GM10266 (cell line): ENCODE results near the gene SASH1.
"Not testable (repeated sequence)": the region's sequence is repeated elsewhere in the genome, so short reads cannot be mapped to it uniquely, and the experiment has no call there.

Experiments
- DNase-seq: peaks from one replicate; pipeline ENCODE4 v3.0.0; 2012; ENCODE audit errors: extremely low spot score
- TF ChIP-seq, protein P1 (sequence below): IDR thresholded peaks from 2 replicates; pipeline ENCODE4 v1.5.1; 2012; ENCODE audit warnings: mild to moderate bottlenecking, low read depth; ENCODE audit not compliant: control insufficient read depth, insufficient read depth; ENCODE audit errors: missing control alignments

The SASH1 gene

DNA sequence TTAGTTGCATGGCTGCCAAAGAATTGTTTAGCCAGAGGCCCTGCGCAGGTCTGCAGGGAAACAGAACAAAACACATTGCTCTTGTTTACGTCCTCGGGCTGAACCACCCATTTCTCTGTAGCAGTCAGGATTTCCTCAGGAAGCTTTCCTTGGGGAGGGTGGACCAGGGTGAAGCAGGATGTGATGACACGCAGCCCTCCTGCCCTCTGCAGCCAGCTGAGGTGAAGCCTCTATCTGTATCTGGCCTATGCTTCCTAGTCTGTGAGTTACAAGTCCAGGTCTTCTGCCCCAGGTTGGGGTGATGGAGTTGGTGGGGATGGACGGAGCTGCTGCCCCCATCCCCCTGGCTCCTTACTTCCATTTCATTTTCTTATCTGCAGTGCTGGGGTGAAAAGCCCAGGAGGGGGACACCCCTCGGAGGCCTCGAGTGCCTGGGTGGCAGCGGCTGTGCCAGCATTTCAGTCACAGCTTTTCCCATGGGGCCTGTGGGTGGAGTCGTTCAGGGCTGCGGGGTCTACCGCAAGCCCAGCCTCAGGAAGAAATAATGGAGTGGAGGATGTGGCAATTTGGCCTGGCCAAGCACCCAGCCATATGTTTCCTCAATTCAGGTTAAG is 24.9 kb downstream of the SASH1 start:
- TF ChIP-seq, protein P1, sequence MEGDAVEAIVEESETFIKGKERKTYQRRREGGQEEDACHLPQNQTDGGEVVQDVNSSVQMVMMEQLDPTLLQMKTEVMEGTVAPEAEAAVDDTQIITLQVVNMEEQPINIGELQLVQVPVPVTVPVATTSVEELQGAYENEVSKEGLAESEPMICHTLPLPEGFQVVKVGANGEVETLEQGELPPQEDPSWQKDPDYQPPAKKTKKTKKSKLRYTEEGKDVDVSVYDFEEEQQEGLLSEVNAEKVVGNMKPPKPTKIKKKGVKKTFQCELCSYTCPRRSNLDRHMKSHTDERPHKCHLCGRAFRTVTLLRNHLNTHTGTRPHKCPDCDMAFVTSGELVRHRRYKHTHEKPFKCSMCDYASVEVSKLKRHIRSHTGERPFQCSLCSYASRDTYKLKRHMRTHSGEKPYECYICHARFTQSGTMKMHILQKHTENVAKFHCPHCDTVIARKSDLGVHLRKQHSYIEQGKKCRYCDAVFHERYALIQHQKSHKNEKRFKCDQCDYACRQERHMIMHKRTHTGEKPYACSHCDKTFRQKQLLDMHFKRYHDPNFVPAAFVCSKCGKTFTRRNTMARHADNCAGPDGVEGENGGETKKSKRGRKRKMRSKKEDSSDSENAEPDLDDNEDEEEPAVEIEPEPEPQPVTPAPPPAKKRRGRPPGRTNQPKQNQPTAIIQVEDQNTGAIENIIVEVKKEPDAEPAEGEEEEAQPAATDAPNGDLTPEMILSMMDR: no peak
- DNase-seq: no peak

GRCh38 chr6:148370176-148370575 is 27.5 kb downstream of the SASH1 start:
- DNase-seq: no peak
- TF ChIP-seq, protein P1: no peak

DNA sequence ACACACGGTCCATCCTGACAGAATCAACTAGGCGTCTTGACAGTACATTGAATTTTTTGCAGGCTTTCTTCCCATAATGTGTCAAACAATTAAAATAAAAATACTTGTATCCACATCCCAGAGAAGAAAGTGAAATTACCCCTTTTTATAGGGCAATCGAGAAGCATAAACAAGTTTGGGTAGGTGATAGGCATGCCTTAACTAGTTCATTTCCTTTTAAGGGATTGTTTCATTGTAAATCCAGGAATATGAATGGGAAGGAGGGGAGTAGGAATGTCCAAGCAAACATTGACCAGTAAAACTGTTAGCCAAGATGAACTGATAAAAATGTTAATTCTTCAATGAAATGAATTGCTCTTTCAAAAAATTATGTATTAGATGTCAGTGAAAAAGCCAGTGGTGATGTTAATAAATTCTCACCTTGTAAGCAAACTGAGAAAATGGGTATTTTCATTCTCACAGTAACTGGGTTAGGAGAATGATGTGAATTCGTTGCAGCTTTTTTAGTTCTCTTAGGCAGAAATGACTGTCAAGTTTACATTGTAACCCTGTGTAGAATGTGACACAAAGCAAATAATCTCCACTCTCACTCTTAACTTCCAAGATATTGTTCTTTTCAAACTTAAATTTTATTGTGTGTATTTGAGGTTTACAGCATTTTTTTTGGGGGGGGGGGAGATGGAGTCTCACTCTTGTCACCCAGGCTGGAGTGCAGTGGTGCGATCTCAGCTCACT is 31.6 kb downstream of the SASH1 start:
- TF ChIP-seq, protein P1: no peak
- DNase-seq: no peak

DNA sequence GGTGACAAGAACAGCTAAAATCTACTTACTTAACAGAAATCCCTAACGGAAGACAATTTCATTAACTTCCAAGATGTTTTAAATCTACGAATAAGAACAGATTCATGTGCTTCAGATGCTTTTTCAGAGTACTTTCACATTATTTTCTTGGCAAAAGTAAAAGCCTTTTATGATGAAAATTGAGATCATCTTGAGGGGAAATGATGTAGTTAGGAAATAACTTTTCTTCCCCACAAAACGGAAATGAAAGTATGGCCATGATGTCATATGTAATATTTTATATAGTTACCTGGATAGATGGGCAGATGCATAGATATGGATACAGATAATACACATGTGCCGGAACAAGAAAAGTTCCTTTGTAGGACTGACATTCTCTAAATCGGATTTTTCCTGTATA is 32.8 kb downstream of the SASH1 start:
- no peak for DNase-seq
- TF ChIP-seq, protein P1: no peak

DNA sequence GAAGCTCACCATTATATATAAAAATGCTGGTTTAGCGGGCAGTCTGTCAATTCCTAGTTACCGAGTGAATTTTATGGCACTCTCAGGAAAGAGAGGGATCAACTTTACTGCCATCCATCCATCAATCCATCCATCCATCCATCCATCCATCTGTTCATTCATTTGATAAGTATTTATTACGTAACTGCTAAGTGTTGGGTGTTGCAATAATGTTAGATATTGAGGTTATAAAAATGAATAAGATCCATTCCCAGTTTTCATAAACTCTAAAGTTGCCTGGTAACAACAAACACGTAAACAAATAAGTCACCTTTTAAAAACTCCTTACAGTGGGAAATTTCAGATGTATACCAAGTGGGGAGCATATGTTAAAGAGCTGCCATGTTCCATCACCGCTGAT is 36.8 kb downstream of the SASH1 start:
- DNase-seq: no peak
- TF ChIP-seq, protein P1: no peak

- TF ChIP-seq, protein P1: no peak
- DNase-seq: no peak
Measured at GRCh38 chr6:148379966-148380713, 37.5 kb downstream of the SASH1 start.

DNA sequence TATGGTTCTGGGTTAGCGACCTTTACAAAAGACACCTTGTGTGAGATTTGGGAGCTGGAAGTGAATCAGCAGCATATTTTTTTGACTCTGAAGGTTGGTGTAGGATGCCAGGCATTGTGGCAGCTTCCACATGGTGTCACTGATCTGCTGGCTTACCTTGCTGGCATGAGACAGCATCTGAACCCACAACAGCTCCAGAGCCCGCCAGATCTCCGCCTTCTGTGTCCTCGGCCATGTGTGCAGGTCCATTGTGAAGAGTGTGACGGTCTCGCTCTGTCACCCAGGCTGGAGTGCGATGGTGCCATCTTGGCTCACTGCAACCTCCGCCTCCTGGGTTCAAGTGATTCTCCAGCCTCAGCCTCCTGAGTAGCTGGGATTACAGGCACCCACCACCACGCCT is 39.4 kb downstream of the SASH1 start:
- DNase-seq: not testable (repeated sequence)
